ENCODE results near the gene RPS27L. TPM values are rescaled to one million over a fixed set of nuclear protein-coding genes. Genes with fewer than 3 reads are reported as not detected.

The RPS27L gene
- total and polyA plus RNA-seq, 2 donors = 48.1 to 97.4 TPM

DNA sequence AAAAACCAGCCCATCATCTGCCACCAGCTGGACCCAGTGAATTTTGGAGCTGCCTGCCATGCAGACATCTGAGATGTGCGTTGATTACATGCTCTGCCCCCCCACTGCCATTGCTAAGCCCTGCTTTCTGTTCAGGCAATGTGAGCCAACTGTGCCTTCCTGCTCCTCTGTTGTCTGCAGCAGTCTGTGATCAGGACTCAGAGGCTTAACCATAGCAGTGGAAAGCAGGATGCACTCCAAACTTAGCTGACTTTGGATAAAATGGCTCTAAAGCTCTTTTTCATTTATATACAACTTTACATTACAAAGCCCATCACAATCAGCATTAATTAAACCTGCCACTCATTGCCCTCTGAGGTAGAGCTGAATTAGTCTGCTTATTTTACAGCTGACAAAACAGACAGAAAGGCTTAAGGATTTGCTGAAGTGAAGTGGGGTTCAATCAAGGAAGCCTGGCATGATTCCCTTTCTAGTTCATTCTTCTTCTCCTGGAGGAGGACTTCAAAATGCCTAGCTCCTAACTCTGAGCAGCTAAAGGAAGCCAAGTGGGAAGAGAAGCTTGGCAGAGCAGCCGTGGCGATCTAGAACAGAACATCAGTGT, 15.7 kb upstream of the RPS27L start:
- DNase-seq (ENCODE audit: extremely low spot score) = no peak
- 62% methylated on average over 3 of the region's 3 CpGs for WGBS
- Histone ChIP-seq H3K27ac (ENCODE audit: low read depth) (no peak overlapping the region), H3K4me3 (ENCODE audit: low read depth, low read length) (no peak overlapping the region), H3K36me3 (ENCODE audit: insufficient read depth) (no peaks in the 10 kb centered on the region), H3K4me1 (ENCODE audit: insufficient read depth) (no peaks in the 10 kb centered on the region)

DNA sequence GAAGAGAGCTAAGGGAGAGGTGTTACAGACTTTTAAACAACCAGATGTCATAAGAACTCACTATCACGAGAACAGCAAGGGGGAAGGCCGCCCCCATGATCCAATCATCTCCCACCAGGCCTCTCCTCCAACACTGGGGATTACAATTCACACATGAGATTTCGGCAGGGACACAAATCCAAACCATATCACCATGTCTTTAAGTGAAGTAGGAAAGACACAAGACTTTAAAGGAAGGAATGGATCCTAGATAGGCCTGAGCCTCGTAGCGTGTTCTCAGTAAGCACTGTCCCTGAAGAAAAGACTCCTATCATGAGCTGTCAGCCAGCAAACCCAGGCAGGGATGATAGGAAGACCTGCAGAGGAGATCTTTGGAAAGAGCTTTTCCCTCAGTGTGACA, 15.1 kb upstream of the RPS27L start:
- 90% methylated on average over 5 of the region's 5 CpGs for WGBS
- H3K4me1 ChIP-seq (ENCODE audit: insufficient read depth) = no peaks in the 10 kb centered on the region
- DNase-seq (ENCODE audit: extremely low spot score) = no peak

DNA sequence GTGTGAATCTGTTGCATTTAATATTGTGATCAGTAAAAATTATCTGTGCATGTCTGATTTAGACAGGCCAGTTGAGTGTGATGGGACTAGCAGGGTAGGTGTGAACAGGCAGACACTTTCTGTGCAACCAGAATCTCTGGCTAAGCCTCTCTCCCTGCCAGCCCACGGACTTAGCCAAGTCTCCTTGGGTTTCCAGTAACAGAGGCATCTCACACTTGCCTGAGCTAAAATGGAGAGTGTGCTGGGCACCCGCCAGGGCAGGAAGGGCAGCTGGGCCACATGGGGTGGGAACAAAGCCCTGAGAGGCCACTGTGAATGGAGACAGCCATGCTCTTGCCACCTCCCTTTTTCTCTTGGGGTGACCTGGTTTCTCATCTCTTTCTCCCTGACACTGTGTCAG, 12.5 kb upstream of the RPS27L start:
- Histone ChIP-seq H3K27ac (ENCODE audit: low read depth) (no peak overlapping the region), H3K4me1 (ENCODE audit: insufficient read depth) (no peaks in the 10 kb centered on the region), H3K36me3 (ENCODE audit: insufficient read depth) (no peaks in the 10 kb centered on the region), H3K4me3 (ENCODE audit: low read depth, low read length) (no peak overlapping the region)
- no peak for DNase-seq (ENCODE audit: extremely low spot score)
- 83% methylated on average over 2 of the region's 2 CpGs for WGBS

More for the DNA sequence above, 15.1 kb upstream of the RPS27L start:
- Histone ChIP-seq H3K27ac (ENCODE audit: low read depth) (no peak overlapping the region), H3K4me3 (ENCODE audit: low read depth, low read length) (no peak overlapping the region), H3K36me3 (ENCODE audit: insufficient read depth) (no peaks in the 10 kb centered on the region)

DNA sequence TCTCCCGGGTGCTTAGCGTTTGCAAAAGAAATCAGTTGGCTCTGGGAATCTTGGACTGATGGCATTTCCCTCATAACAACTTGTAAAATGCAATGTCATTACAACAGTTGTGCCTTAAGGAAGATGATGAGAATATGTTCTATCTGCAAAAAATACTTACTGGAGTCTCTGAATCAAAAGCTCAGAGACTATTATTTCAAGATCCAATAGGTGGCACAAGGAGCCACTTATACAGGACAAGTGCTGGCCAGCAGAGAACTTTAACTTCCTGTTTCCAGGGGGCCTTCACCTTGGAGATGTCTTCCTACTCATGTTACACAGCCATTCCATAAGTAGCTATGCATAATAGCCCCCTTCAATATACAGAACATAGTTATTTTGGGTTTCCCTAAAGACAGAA, 8.9 kb upstream of the RPS27L start:
- no peaks in the 10 kb centered on the region for H3K36me3 ChIP-seq (ENCODE audit: insufficient read depth)
- 88% methylated on average over 2 of the region's 2 CpGs for WGBS
- H3K4me1 ChIP-seq (ENCODE audit: insufficient read depth) = no peaks in the 10 kb centered on the region
- no peak overlapping the region for H3K4me3 ChIP-seq (ENCODE audit: low read depth, low read length)
- H3K27ac ChIP-seq (ENCODE audit: low read depth) = no peak overlapping the region
- no peak for DNase-seq (ENCODE audit: extremely low spot score)

DNA sequence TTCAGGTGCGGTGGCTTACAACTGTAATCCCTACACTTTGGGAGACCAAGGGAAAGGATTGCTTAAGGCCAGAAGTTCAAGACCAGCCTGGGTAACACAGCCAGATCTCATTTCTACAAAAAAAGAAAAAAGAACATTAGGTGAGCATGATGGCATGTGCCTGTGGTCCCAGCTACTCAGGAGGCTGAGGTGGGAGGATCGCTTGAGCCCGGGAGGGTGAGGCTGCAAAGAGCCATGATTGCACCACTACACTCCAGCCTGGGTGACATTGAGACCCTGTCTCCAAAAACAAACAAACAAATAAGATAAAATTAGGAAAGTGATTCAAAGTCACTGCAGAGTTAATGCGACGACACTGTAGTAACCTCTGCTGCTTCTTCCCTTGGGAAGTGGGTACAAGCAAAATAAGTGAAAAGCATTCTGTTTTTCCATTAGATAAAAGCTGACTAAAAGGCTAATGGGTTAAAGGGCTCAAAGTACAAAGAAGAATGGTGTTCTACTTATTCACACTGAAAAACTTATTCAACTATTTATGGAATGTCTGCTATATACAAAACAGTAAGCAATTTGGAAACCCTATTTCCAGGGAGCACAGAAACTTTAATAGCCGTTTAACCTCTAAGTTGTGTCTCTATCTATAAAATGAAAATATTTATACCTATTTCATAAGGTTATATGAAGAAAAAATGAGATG, 8.0 kb upstream of the RPS27L start:
- Histone ChIP-seq H3K27ac (ENCODE audit: low read depth) (no peak overlapping the region), H3K36me3 (ENCODE audit: insufficient read depth) (no peaks in the 10 kb centered on the region), H3K4me3 (ENCODE audit: low read depth, low read length) (no peak overlapping the region), H3K4me1 (ENCODE audit: insufficient read depth) (no peaks in the 10 kb centered on the region)
- WGBS = 88% methylated on average over 6 of the region's 6 CpGs
- DNase-seq (ENCODE audit: extremely low spot score) = no peak

DNA sequence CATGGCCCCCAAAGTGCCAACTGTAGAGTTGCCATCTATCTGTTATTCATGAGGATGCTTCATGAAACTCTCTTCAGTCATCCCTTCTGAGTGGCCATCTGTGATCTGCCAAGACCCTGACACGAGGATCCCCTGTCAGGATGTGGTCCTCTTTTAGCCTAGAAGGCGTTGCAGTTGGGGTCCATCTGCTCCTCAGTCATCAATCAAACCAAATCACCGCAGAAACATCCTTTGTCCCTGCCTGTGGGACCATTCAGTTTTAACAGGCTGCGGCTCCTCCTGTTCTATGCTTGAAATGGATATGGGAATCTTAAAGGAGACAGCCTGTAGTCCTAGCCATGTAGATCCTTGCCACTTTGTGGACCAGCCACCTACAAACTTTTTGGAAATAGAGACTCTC, 5.9 kb upstream of the RPS27L start:
- 91% methylated on average over 4 of the region's 4 CpGs for WGBS
- H3K36me3 ChIP-seq (ENCODE audit: insufficient read depth) = no peaks in the 10 kb centered on the region
- no peaks in the 10 kb centered on the region for H3K4me1 ChIP-seq (ENCODE audit: insufficient read depth)
- H3K4me3 ChIP-seq (ENCODE audit: low read depth, low read length) = no peak overlapping the region
- H3K27ac ChIP-seq (ENCODE audit: low read depth) = no peak overlapping the region
- DNase-seq (ENCODE audit: extremely low spot score) = no peak

DNA sequence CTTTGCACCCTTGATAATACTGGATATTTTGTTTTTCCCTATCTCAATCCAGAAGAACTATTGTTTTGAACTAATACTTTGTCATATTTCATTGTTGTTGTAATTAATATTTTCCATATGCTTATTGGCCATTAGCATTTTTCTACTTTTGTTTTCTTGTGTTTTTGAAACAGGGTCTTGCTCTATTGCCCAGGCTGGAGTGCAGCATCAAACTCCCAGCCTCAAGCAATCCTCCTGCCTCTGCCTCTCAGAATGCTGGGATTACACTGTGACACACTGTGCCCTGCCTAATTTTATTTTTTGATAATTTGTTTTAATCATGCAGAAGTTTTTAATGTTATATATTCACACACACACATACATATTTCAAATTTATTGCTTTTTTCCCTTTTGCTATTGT, 3.4 kb upstream of the RPS27L start:
- H3K4me1 ChIP-seq (ENCODE audit: insufficient read depth) = no peaks in the 10 kb centered on the region
- no peak overlapping the region for H3K4me3 ChIP-seq (ENCODE audit: low read depth, low read length)
- no peak for DNase-seq (ENCODE audit: extremely low spot score)
- no peak overlapping the region for H3K27ac ChIP-seq (ENCODE audit: low read depth)
- no peaks in the 10 kb centered on the region for H3K36me3 ChIP-seq (ENCODE audit: insufficient read depth)

DNA sequence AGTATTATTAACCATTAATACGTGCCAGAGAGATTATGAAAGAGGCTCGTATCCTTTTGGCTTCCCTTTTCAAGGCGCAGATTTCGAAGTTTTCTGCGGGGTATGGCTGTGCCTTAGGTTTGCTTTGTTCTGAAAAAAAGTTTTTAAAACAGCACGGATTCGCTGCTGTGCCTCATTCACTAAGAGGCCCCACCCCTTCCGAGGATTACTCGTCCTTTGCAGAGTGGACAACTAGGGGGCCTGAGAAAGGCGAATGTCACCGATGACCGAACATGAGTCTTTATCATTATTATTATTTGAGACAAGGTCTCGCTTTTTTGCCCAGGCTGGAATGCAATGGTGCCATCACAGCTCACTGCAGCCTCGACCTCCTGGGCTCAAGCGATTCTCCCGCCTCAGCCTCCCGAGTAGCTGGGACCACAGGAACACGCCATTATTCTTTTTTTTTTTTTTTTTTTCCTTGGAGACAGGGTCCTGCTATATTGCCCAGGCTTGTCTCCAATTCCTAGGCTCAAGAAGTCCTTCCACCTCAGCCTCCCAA, 684 bp upstream of the RPS27L start:
- no peaks in the 10 kb centered on the region for H3K36me3 ChIP-seq (ENCODE audit: insufficient read depth)
- H3K4me3 ChIP-seq (ENCODE audit: low read depth, low read length) = peak overlapping the region; percentile 84
- peak overlapping the region; percentile 98 for H3K27ac ChIP-seq (ENCODE audit: low read depth)
- DNase-seq (ENCODE audit: extremely low spot score) = peak; percentile 69
- 5% methylated on average over 18 of the region's 18 CpGs for WGBS
- H3K4me1 ChIP-seq (ENCODE audit: insufficient read depth) = no peaks in the 10 kb centered on the region

DNA sequence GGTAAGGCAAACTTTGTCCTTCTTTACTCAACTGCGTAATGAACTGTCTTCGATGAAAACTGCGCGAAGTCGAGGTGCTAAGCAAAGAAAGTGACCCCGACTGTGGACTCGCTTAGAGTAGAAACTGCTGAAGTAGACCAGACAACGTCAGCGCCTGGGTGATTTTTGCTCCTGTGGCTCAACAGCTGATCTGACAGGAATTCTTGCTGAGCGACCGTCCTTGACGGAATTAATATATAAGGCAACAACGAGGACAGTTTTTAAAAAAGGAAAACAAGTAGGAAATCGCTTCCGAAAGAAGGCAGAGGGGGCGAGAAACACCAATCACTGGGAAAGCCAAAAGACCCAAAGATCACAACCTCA, 541 bp downstream of the RPS27L start:
- H3K4me1 ChIP-seq (ENCODE audit: insufficient read depth) = peaks cover 2% of the 10 kb centered on the region
- DNase-seq (ENCODE audit: extremely low spot score) = no peak
- H3K27ac ChIP-seq (ENCODE audit: low read depth) = peak overlapping the region; percentile 98
- H3K36me3 ChIP-seq (ENCODE audit: insufficient read depth) = no peaks in the 10 kb centered on the region
- under 1% methylated on average over 16 of the region's 16 CpGs for WGBS
- peak overlapping the region; percentile 84 for H3K4me3 ChIP-seq (ENCODE audit: low read depth, low read length)

DNA sequence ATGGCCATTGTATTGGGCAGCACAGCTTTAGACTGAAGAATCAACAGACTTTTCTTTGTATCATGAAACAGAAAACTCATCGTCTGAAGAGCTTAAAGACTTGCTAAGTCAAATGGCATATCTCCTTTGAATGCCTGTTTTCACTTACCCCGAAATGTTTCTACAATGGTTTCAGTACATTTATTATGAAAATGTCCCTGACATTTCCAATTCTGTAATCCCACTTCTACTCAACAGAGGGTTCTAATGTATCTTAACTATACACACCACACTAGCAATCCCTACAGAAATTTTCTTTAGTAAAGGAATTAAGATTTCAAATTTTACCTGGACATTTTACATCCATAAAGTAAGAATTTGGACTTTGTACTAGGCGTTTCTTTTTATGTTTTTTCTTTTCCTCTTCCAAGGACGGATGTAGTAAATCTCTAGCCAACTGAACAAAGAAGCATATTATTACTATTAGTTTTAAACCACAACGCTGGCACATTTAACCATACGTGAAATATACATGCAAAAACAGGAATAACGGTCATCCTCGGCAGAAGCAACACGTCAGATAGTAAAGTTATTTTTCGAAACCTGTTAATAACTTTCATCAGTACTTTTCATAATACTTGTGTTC, 1.1 kb downstream of the RPS27L start:
- peak overlapping the region; percentile 84 for H3K4me3 ChIP-seq (ENCODE audit: low read depth, low read length)
- no peaks in the 10 kb centered on the region for H3K36me3 ChIP-seq (ENCODE audit: insufficient read depth)
- WGBS = 8% methylated on average over 10 of the region's 10 CpGs
- H3K4me1 ChIP-seq (ENCODE audit: insufficient read depth) = peaks cover 2% of the 10 kb centered on the region
- DNase-seq (ENCODE audit: extremely low spot score) = no peak
- H3K27ac ChIP-seq (ENCODE audit: low read depth) = peak overlapping the region; percentile 50

DNA sequence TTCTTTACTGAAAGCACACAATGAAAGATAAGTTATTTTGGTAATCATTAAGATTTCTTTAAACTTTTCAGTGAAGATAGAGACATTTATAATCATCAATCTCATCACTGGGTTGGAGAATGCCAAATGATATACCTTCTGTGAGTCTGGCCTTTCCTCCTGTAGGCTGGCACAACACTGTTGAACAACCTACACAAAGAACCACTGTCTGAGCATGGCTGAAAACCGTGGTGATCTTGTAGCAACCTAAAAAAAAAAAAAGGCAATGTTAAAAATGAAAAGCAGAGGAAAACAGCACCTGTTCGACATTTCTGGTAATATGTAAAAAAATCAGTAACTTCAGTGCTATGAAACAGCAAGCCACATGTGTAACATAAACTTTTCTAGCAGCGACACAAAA, 1.8 kb downstream of the RPS27L start:
- Histone ChIP-seq H3K4me1 (ENCODE audit: insufficient read depth) (peaks cover 2% of the 10 kb centered on the region), H3K4me3 (ENCODE audit: low read depth, low read length) (no peak overlapping the region), H3K36me3 (ENCODE audit: insufficient read depth) (no peaks in the 10 kb centered on the region), H3K27ac (ENCODE audit: low read depth) (no peak overlapping the region)
- no peak for DNase-seq (ENCODE audit: extremely low spot score)
- WGBS = 74% methylated on average over 3 of the region's 3 CpGs

DNA sequence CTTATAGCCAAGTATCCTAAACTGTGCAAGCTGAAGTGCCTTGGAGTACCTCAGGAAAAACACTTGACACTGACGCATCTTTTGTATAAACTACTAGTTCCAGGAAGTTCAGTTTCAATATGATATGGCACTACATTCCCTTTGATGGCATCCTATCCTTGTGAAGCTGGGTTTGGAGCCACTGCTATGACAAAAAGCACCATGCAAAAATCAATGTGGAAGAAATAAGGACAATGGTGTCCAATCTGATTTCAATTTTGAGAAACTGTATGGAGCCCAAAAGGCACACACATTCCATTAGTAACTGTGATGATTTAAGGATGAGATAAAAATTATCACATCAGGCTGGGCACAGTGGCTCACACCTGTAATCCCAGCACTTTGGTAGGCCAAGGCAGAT, 5.6 kb downstream of the RPS27L start:
- whole genome bisulfite sequencing = 99% methylated on average over 1 of the region's 1 CpG
- Histone ChIP-seq H3K27ac (ENCODE audit: low read depth) (no peak overlapping the region), H3K36me3 (ENCODE audit: insufficient read depth) (peaks cover 2% of the 10 kb centered on the region), H3K4me1 (ENCODE audit: insufficient read depth) (peaks cover 2% of the 10 kb centered on the region), H3K4me3 (ENCODE audit: low read depth, low read length) (no peak overlapping the region)
- no peak for DNase-seq (ENCODE audit: extremely low spot score)

DNA sequence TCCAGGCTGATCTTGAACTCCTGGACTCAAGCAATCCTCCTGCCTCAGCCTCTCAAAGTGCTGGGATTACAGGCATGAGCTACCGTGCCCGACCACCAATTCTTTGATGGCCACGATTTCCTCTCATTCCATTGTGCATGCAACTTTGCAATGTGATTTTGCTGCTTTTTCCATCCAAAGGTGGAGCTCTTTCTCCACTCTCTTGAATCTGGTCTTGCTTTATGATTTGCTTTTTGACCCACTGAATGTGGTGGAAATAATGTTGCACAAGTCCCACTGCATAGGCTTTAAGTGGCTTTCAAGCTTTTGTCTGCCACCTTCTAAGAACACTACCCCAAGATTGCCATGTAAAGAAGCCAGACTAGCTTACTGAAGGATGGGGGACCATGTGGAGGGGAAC, 10.6 kb downstream of the RPS27L start:
- peaks cover 2% of the 10 kb centered on the region for H3K36me3 ChIP-seq (ENCODE audit: insufficient read depth)
- DNase-seq (ENCODE audit: extremely low spot score) = no peak
- WGBS = 74% methylated on average over 3 of the region's 3 CpGs
- no peaks in the 10 kb centered on the region for H3K4me1 ChIP-seq (ENCODE audit: insufficient read depth)
- H3K4me3 ChIP-seq (ENCODE audit: low read depth, low read length) = no peak overlapping the region
- H3K27ac ChIP-seq (ENCODE audit: low read depth) = no peak overlapping the region

DNA sequence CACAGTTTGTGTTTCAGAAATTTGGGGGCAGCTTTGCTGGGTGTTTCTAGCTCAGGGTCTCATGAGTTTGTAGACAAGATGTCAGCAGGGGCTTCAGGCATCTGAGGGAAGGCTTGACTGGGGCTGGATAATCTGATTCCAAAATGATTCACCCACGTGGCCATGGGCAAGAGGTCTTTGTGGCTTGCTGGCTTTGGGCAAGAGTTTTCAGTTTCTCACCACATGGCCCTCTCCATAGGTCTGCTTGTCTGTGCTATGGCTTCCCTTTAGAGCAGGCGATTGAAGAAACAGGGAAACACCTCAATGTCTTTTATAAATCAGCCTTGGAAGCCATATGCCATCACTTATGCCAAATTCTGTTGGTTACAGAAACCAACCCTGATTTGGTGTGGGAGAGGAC, 11.9 kb downstream of the RPS27L start:
- DNase-seq (ENCODE audit: extremely low spot score) = no peak
- Histone ChIP-seq H3K27ac (ENCODE audit: low read depth) (no peak overlapping the region), H3K36me3 (ENCODE audit: insufficient read depth) (peaks cover 2% of the 10 kb centered on the region), H3K4me1 (ENCODE audit: insufficient read depth) (no peaks in the 10 kb centered on the region), H3K4me3 (ENCODE audit: low read depth, low read length) (no peak overlapping the region)
- WGBS = 89% methylated on average over 2 of the region's 2 CpGs

Measured in urinary bladder (tissue), 4 donors.